DMS53 treated with DMSO at 0.1 percent for 48 hours (cell line): ENCODE data around the gene CPN1.
"Not testable (repeated sequence)": the region's sequence is repeated elsewhere in the genome, so short reads cannot be mapped to it uniquely, and the experiment has no call there.

Experiments
- DNase-seq: peaks from one replicate; lab custom pipeline; 2025; ENCODE audit not compliant: unreplicated experiment; lab: John Stamatoyannopoulos, UW

Gene CPN1

GRCh38 chr10:100082276-100082675 lies 607 bp upstream of the CPN1 start:
- DNase-seq = not testable (repeated sequence)

- no peak for DNase-seq
Observed at GRCh38 chr10:100076750-100077149, 4.9 kb downstream of the CPN1 start.

DNA sequence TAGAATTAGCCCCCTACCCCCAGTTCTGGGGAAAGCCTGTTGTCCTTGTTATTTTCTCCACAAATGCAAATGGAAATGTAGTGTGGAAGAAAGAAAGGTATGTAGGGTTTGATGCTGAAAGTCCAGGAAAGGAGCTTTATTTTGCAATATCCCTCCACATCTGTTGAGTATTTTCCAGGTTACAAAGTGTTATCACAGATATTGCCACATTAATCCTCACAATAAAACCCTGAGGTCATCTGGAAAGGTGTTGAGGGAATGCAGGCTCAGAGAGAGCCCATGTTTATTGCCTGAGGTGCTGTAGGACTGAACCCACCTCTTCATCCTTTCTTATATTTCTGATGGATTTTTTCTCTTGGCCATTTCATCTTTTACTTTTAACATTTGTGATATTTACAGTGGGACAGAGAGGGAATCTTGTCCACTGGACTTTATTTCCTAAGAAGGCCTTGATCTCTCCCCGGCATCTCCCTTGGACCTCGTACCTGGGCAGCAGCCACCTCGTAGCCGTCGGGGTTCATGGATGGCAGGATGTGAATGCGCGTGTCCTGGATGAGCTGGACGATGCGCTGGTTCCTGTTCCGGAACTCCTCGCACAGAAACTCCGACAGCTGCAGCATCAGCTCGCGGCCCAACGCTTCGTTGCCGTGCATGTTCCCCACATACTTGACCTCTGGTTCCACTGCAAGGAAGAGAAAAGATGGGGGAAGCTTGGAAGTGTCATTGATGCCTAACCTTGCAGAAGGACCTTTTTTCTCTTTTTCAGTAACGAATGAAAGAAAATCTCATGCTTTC lies 6.0 kb downstream of the CPN1 start:
- DNase-seq = no peak

DNA sequence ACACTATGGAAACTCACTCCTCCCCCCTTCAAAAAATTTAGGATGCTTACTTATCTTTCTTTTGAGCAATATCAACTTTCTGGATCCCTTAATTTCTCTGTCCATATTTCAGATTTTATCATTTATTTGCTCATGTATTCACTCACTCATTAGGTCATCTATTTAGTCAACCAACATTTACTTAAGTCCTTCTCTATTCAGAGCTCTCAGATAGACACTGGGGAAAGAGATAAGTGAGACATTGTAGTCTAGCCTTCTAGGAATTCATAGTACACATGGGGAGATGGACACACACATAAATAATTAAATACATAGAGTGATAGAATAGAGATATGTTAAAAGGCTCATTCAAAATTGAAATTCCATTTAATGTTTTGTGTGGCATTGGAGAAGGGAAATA lies 9.2 kb downstream of the CPN1 start:
- peak; percentile 36 for DNase-seq

DNA sequence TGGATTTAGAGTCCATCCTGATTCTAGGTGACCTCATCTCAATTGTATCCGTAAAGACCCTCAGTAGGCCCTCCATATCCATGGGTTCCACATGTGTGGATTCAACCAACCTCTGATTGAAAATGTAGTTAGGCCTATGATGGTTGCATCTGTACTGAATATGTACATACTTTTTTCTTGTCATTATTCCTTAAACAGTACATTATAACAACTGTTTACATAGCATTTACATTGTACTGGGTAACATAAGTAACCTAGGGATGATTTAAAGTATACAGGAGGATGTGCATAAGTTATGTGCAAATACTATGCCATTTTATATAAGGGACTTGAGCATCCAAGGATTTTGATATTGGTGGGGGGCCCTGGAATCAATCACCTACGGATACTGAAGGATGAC lies 10.1 kb downstream of the CPN1 start:
- no peak for DNase-seq

DNA sequence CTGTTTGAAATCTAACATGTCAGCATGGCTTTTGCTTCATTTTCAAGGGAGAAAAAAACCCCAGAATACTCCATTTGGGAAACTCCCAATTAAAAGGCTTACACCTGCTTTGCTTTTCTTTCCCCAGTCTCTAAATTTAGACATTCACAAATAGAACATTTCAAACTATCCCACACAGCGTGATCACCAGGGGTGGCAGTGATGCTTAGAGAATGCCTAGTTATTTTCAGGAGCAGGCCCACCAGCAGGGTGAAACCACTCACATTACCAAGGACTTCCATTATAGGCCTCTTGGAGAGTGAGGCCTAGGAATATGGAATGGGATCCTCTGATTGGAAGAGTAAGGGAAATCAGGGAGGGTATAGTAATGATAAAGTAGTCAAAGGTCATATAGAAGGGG lies 14.2 kb downstream of the CPN1 start:
- DNase-seq = no peak

DNA sequence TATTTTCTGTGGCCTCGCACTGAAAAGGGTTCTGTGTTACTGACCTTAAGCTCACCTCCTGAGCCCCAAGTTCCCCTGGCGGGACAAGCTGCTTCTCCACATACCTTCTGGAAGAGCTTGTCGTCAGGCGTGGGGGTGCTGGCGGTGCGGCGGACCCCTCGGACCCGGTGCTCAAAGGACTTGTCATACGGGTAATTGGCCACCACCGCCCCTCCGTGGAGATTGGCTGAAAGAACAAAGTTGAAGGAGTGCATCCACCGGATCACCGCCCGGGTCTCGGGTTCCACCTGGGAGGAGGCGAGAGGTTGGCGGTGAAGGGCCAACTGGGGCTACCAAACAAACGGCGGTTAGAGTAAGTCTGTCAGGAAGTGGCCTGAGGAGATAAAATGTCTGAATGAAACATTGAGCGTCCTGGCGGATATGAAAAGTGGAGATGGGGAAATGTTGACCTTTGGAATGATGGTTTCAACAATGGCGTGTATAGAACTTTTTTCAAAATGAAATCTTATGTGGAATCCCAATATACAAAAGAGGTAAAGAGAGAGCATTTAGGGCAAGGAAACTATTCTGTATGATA lies 16.5 kb downstream of the CPN1 start:
- no peak for DNase-seq

GRCh38 chr10:100061401-100061800 lies 20.3 kb downstream of the CPN1 start:
- DNase-seq = no peak

GRCh38 chr10:100057948-100058347 lies 23.7 kb downstream of the CPN1 start:
- no peak for DNase-seq

- DNase-seq = no peak
Observed at GRCh38 chr10:100053686-100054460, 27.8 kb downstream of the CPN1 start.

GRCh38 chr10:100046021-100046486 lies 35.6 kb downstream of the CPN1 start:
- peak; percentile 89 for DNase-seq

GRCh38 chr10:100045592-100045991 lies 36.1 kb downstream of the CPN1 start:
- no peak for DNase-seq

GRCh38 chr10:100043796-100044195 lies 37.9 kb downstream of the CPN1 start:
- DNase-seq = no peak

DNA sequence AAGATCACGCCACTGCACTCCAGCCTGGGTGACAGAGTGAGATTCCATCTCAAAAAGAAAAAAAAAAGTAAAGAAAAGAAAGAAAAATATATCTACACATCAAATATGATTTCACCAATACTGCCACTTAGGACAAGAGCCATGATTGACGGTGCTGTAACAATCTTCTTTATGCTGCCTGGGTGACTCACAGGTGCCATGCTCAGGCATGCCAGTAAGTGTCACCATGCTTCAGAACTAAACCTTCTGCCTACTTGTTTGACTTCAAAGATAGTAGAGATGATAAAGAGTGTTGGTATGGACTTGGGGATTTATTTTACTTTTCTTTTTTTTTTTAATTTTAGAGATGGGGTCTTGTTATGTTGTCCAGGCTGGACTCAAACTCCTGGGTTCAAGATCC lies 38.3 kb downstream of the CPN1 start:
- peak; percentile 56 for DNase-seq

DNA sequence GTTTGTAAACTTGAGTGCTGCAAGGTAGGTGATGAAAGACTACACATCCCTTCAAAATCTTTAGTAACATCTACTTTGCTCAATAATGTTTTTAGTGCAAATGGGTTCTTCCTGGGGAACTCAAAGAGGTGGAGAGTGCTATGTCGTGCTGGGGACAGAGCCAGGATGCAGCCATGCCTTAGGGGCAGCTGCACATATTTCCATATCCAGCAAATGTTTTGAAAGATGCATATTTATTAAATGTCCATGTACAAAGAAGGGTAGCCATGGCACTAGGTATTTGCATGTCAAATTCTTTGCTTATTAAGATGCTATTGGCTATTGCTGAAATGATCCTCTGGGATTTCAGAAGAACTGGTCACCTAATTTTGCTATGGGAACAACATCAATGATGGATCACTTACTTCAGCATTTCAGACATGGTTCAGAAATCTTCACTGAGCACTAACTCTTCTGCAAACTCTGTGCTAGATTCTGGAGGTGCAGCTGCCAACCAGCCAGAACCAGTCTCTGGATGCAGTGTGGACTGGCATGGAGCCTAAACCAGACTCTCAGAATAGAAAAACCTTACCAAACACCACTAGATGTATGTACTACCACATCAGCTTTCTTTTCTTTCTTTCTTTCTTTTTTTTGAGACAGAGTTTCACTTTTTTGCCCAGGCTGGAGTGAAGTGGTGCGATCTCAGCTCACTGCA lies 40.2 kb downstream of the CPN1 start:
- DNase-seq = no peak

- no peak for DNase-seq
Observed at GRCh38 chr10:100038561-100039071, 43.1 kb downstream of the CPN1 start.

DNA sequence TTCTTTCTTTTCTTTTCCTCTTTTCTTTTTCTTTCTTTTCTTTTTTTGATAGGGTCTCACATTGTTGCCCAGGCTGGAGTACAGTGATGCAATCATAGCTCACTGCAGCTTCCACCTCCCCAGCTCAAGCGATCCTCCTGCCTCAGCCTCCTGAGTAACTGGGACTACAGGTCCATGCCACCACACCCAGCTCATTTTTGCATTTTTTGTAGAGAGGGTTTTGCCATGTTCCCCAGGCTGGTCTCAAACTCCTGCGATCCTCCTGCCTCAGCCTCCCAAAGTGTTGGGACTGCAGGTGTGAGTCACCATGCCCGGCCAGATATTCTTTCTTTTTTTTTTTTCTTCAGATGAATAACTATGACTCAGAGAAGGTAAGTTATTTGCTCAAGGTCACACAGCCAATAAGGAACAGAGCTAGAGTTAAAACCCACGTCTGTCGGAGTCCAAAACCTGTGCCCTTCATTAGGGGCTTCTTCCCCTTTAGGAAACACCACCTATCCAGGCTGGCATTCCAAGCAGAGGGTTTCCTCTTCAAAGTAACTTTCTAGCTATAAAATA lies 43.8 kb downstream of the CPN1 start:
- DNase-seq = no peak

- no peak for DNase-seq
Observed at GRCh38 chr10:100036850-100037249, 44.8 kb downstream of the CPN1 start.

DNA sequence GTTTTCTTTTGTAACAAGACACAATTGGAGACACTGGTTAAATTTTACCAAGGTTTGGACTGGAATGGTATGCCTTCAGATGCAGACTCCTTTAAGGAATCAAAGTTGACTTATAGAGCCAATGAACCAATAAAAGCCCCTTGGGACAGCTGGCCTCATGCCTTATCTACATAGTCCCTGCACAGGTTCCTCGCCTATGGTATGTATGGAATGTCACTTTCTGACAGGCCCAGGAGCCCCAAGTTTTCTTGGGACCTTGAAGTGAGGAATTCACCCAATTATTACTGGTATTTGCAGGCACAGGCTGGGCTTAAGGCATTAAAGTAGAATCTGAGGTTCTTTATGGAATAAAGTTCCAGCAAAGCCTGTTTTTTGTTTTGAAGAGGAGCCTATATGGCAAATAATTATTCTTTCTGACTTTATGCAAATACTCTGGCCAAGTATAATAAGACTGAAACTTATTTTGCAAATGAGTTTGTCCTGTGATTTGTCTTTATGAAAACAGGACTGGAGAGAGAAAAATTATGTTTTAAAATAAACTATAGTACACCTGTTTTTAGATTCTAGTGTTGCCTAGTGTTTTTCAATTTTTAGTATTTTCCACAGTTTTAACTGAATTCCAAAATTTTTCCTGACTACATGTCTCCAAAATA lies 47.8 kb downstream of the CPN1 start:
- no peak for DNase-seq

GRCh38 chr10:100027416-100027815 lies 54.3 kb downstream of the CPN1 start:
- DNase-seq = no peak
